ENCODE results near the gene PKP3. TPM values are rescaled to one million over a fixed set of nuclear protein-coding genes. Genes with fewer than 3 reads are reported as not detected.

PKP3 gene
- total and polyA plus RNA-seq, 9 of the 15 experiments (the other 6 are each of a cell fraction or from before 2014, with no cell fraction given) = 0.11 to 110 (median 30.7) TPM

- TF ChIP-seq FOXA1 (IDR thresholded peaks at IDR 0.05; ENCODE audit: borderline replicate concordance) (no peak), ZBTB2 (IDR thresholded peaks at IDR 0.05) (0 out of 2 replicates have a peak, but pooled peaks have one; percentile 36), SIRT6 (IDR thresholded peaks at IDR 0.05; ENCODE audit: low read depth, low read length) (no peak), SMARCB1 (IDR thresholded peaks at IDR 0.05; ENCODE audit: insufficient read length, low read depth) (no peak), ELF4 (CRISPR knock-in tag; IDR thresholded peaks at IDR 0.05) (no peak), RUNX1 (IDR thresholded peaks at IDR 0.05; ENCODE audit: low read depth) (no peak), C11orf30 (IDR thresholded peaks at IDR 0.05; ENCODE audit: low read depth) (no peak), SMAD3 (CRISPR knock-in tag; conservative IDR thresholded peaks at IDR 0.05) (no peak; the same call in 1 of the 2 replicates), HCFC1 (IDR thresholded peaks at IDR 0.05; ENCODE audit: low read depth, low read length) (no peak), HOMEZ (CRISPR knock-in tag; IDR thresholded peaks at IDR 0.05) (0 out of 2 replicates have a peak, but pooled peaks have one; percentile 89), TFE3 (CRISPR knock-in tag; IDR thresholded peaks at IDR 0.05) (no peak), PTBP1 (IDR thresholded peaks at IDR 0.05; ENCODE audit: low read depth, low read length) (no peak), SIN3A (IDR thresholded peaks at IDR 0.05; ENCODE audit: borderline replicate concordance in 2 of 2, control insufficient read depth in 1 of 2, low read depth in 2 of 2, low read length in 2 of 2) (no peak), L3MBTL2 (IDR thresholded peaks at IDR 0.05) (peak; percentile 65), EHMT2 (IDR thresholded peaks at IDR 0.05) (no peak), HNRNPL (IDR thresholded peaks at IDR 0.05; ENCODE audit: low read depth, low read length) (peak; percentile 80; the same call in 1 of the 2 replicates), KDM5B (IDR thresholded peaks at IDR 0.05; ENCODE audit: insufficient replicate concordance, low read depth, low read length) (peak; percentile 39), CBFA2T2 (conservative IDR thresholded peaks at IDR 0.05) (no peak), FOXK2 (conservative IDR thresholded peaks at IDR 0.05 in 1 of 2, IDR thresholded peaks at IDR 0.05 in 1 of 2; ENCODE audit: low read depth in 2 of 2) (no peak), ZNF445 (CRISPR knock-in tag; IDR thresholded peaks at IDR 0.05; ENCODE audit: low read depth) (no peak), ZNF584 (CRISPR knock-in tag; IDR thresholded peaks at IDR 0.05; ENCODE audit: low read depth) (peak; percentile 89), ZEB2 (IDR thresholded peaks at IDR 0.05) (no peak), ELK1 (CRISPR knock-in tag; IDR thresholded peaks at IDR 0.05) (no peak)
These were observed 38.2 kb upstream of the PKP3 start (continued) for GRCh38 chr11:355581-356458.

Measured in K562 (cell line).